Skeletal muscle satellite cell (primary cell): ENCODE results near the gene KIRREL2.
A peak's percentile ranks its signal among the peaks of the same experiment; 100 is the strongest.
"Not testable (repeated sequence)": the region's sequence is repeated elsewhere in the genome, so short reads cannot be mapped to it uniquely, and the experiment has no call there.

Experiments
- H3K27me3 ChIP-seq: 2 replicates; pipeline ENCODE4 v1.7.0; 2013; ENCODE audit warnings: low read length; ENCODE audit not compliant: control insufficient read depth, insufficient read depth
- H3K36me3 ChIP-seq: 2 replicates; pipeline ENCODE4 v1.7.0; 2013; ENCODE audit warnings: mild to moderate bottlenecking, control low read depth, low read length; ENCODE audit not compliant: insufficient read depth
- H3K4me1 ChIP-seq: 2 replicates; pipeline ENCODE4 v1.7.0; 2013; ENCODE audit warnings: low read length; ENCODE audit not compliant: control insufficient read depth, insufficient read depth
- H3K4me2 ChIP-seq: 2 replicates; pipeline ENCODE4 v1.7.0; 2013; ENCODE audit warnings: mild to moderate bottlenecking, low read length
- H3K4me3 ChIP-seq: 2 replicates; pipeline ENCODE4 v1.7.0; 2013; ENCODE audit warnings: low read length
- H3K9ac ChIP-seq: 2 replicates; pipeline ENCODE4 v1.7.0; 2013; ENCODE audit warnings: mild to moderate bottlenecking, low read depth, low read length, moderate library complexity
- H3K9me3 ChIP-seq: replicated peaks from 2 replicates; pipeline ENCODE4 v1.7.0; 2013; ENCODE audit warnings: mild to moderate bottlenecking, control low read depth, low read length

Gene KIRREL2

GRCh38 chr19:35890113-35890650, 33.5 kb downstream of the KIRREL2 start:
- Histone ChIP-seq H3K9me3 (no peaks in the 10 kb centered on the region), H3K27me3 (no peaks in the 10 kb centered on the region), H3K4me1 (no peaks in the 10 kb centered on the region), H3K9ac (no peak overlapping the region), H3K36me3 (peaks cover 46% of the 10 kb centered on the region), H3K4me3 (no peak overlapping the region), H3K4me2 (no peak overlapping the region)

DNA sequence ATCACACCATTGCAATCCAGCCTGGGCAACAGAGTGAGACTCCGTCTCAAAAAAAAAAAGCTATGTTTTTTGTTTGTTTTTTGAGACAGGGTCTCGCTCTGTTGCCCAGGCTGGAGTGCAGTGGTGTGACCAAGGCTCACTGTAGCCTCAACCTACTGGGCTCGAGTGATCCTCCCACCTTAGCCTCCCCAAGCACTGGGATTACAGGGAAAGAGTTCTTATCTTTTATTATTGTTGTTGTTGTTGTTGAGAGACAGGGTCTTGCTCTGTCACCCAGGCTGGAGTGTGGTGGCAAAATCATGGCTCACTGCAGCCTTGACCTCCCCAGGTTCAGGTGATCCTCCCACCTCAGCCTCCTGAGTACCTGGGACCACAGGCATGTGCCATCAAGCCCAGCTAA, 35.1 kb downstream of the KIRREL2 start:
- peaks cover 55% of the 10 kb centered on the region for H3K36me3 ChIP-seq
- H3K9me3 ChIP-seq, H3K4me2 ChIP-seq, H3K4me1 ChIP-seq, H3K27me3 ChIP-seq, H3K9ac ChIP-seq, H3K4me3 ChIP-seq: not testable (repeated sequence)

GRCh38 chr19:35894342-35894741, 37.6 kb downstream of the KIRREL2 start:
- H3K4me3 ChIP-seq = no peak overlapping the region
- peaks cover 41% of the 10 kb centered on the region for H3K36me3 ChIP-seq
- H3K9me3 ChIP-seq = no peaks in the 10 kb centered on the region

DNA sequence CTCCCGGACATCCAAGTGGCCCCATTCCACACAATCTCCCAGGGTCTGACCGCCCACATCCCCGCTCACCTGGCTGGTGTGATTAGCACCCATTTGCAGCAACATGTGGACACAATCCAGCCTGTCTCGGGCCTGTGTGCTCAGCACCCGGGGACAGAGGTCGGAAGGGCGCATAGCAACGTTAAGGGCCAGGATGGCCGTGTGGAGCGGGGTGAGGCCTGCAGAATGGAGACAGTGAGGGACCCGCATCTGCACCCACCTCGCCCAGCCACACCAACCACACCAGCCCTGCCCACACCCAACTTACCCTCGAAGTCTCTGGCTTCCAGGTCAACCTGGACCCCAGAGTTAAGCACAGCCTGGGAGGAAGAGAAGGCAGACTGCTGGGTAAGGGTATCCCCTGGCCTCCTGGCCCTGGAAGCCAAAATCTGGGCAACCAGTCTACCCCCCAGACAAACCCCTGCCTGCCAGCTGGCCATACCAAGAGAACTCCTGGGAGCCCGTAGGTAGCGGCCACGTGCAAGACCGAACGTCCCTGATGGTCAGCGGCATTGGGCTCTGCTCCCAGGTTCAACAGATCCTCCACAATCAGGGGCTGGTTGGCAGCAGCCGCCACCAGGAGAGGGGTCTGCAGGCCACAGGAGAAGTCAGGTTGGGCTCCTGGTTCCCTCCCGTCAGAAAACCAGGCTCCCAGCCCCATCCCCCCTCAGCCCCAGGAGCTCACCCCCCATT, 39.4 kb downstream of the KIRREL2 start:
- H3K36me3 ChIP-seq = peaks cover 33% of the 10 kb centered on the region
- H3K9ac ChIP-seq = no peak overlapping the region
- no peaks in the 10 kb centered on the region for H3K9me3 ChIP-seq
- H3K4me1 ChIP-seq = peaks cover 15% of the 10 kb centered on the region
- H3K4me3 ChIP-seq = no peak overlapping the region
- no peak overlapping the region for H3K4me2 ChIP-seq
- H3K27me3 ChIP-seq = no peaks in the 10 kb centered on the region

More at GRCh38 chr19:35894342-35894741, 37.6 kb downstream of the KIRREL2 start:
- Histone ChIP-seq H3K4me2 (no peak overlapping the region), H3K4me1 (peaks cover 9% of the 10 kb centered on the region), H3K9ac (no peak overlapping the region), H3K27me3 (no peaks in the 10 kb centered on the region)

DNA sequence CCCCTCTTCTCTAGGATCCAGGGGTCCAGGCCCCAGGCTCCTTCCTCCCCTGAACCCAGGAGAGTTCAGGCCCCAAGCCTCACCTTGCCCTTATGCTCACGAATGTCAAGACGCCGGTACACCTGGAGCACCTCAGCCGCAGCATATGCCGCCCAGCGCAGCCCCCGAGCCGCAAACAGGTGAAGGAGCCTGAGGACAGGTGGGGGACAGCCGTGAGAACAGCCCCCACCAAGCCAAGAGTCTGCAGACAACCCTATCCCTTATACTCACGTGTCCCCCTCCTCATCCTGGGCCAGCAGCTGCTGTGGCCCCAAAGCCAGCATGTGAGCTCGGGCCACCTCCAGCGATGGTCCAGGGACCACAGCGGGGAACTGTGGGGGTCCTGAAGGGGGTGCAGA, 39.9 kb downstream of the KIRREL2 start:
- no peak overlapping the region for H3K9ac ChIP-seq
- no peak overlapping the region for H3K4me2 ChIP-seq
- no peak overlapping the region for H3K4me3 ChIP-seq
- peaks cover 20% of the 10 kb centered on the region for H3K4me1 ChIP-seq
- no peaks in the 10 kb centered on the region for H3K9me3 ChIP-seq
- no peaks in the 10 kb centered on the region for H3K27me3 ChIP-seq
- H3K36me3 ChIP-seq = peaks cover 31% of the 10 kb centered on the region

- Histone ChIP-seq H3K9ac (peak overlapping the region; percentile 90), H3K27me3 (no peaks in the 10 kb centered on the region), H3K36me3 (peaks cover 26% of the 10 kb centered on the region), H3K4me1 (peaks cover 33% of the 10 kb centered on the region), H3K9me3 (no peaks in the 10 kb centered on the region), H3K4me2 (peak overlapping the region; percentile 99), H3K4me3 (peak overlapping the region; percentile 93)
These were observed 41.2 kb downstream of the KIRREL2 start for GRCh38 chr19:35897706-35898451.

DNA sequence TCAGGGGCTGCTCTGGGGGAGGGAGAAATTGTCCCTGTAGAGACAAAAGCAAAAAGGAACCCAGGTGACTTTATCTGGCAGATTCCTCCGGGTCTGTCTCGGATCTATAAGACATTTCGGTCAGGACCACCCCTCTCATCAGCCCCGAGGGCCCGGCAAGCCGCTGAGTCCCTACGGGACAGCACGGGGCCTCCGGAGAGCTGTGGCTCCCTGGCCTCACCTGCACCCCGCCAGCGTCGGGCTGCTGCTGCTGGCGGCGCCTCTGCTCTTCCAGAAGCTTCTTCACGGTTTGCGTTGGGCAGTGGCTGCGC, 41.7 kb downstream of the KIRREL2 start:
- Histone ChIP-seq H3K27me3 (no peaks in the 10 kb centered on the region), H3K4me3 (peak overlapping the region; percentile 93), H3K4me1 (peaks cover 38% of the 10 kb centered on the region), H3K9me3 (no peaks in the 10 kb centered on the region), H3K4me2 (peak overlapping the region; percentile 99), H3K9ac (peak overlapping the region; percentile 90), H3K36me3 (peaks cover 22% of the 10 kb centered on the region)

DNA sequence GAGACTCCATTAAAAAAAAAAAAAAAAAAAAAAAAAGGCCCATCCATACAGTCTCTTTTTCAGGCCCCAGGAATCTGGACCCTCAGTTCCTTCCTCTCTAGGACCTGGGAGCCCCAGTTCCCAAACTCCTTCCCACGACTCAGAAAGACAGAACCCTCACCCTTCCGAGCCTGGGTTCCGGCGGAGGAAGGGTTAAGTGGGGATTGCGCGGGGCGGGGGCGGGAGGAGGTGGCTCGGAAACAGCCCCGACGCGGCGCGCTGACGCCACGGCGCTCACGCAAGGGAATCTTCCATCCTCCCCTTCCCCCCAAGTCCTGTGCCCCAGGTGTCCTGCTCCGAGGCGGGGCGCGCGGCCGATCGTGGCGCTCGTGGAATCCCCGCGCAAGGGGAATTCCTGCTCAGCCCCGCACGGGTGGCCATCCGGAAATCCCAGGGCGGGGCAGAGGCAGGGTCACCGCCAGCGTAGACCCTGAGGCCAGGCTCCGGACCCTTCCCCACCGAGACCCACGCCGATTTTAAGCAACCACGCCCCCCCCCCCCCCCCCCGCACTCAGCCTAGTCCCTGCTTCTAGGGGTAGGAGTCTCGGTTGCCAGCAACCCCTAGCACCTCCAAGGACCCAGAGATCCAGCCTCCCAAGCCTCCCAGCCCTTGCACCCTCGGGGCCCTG, 43.0 kb downstream of the KIRREL2 start:
- Histone ChIP-seq H3K9ac (peak overlapping the region; percentile 90), H3K4me2 (peak overlapping the region; percentile 99), H3K9me3 (no peaks in the 10 kb centered on the region), H3K36me3 (peaks cover 17% of the 10 kb centered on the region), H3K27me3 (no peaks in the 10 kb centered on the region), H3K4me1 (peaks cover 45% of the 10 kb centered on the region), H3K4me3 (peak overlapping the region; percentile 93)

GRCh38 chr19:35901055-35901644, 44.4 kb downstream of the KIRREL2 start:
- H3K9ac ChIP-seq = peak overlapping the region; percentile 90
- H3K36me3 ChIP-seq = peaks cover 12% of the 10 kb centered on the region
- peak overlapping the region; percentile 99 for H3K4me2 ChIP-seq
- H3K4me1 ChIP-seq = peaks cover 50% of the 10 kb centered on the region
- H3K27me3 ChIP-seq = no peaks in the 10 kb centered on the region
- no peaks in the 10 kb centered on the region for H3K9me3 ChIP-seq
- H3K4me3 ChIP-seq = peak overlapping the region; percentile 93

GRCh38 chr19:35901854-35902661, 45.3 kb downstream of the KIRREL2 start, which contains the start of gene HCST:
TSS of gene HCST (plus strand) at chr19:35902529. CDS start at chr19:35902594, 65 bp downstream.
- peaks cover 6% of the 10 kb centered on the region for H3K36me3 ChIP-seq
- no peaks in the 10 kb centered on the region for H3K9me3 ChIP-seq
- peak within 1 kb of the TSS; percentile 49 for H3K9ac ChIP-seq
- H3K4me3 ChIP-seq = peak within 1 kb of the TSS; percentile 59
- peak within 1 kb of the TSS; percentile 99 for H3K4me2 ChIP-seq
- peaks cover 50% of the 10 kb centered on the region for H3K4me1 ChIP-seq
- no peaks in the 10 kb centered on the region for H3K27me3 ChIP-seq
